HCT116 (cell line): ENCODE results near the gene KLF6. TPM values are rescaled to one million over a fixed set of nuclear protein-coding genes. Genes with fewer than 3 reads are reported as not detected.

ENCODE experiments used
- ATAC-seq: fragments of 200-7000 bp; cut with Tn5 transposase; 2 replicates; pipeline ENCODE4 v1.9.1; 2020; ENCODE audit warnings: mild to moderate bottlenecking, moderate library complexity
- BruUV-seq: library from RNA; stranded (reverse); fragments of 400-500 nt; replicated peaks from 2 replicates; lab custom pipeline; 2021; lab: Mats Ljungman, UMichigan
- CTCF ChIA-PET: fragments of 300-600 bp; sonication (Branson Sonifier 250); formaldehyde crosslinking; loops from one replicate; lab custom pipeline; 2021; ENCODE audit warnings: antibody characterized with exemption; lab: Charles Lee
- POLR2A ChIA-PET: fragments of 300-600, 350-600 bp; sonication (Branson Sonifier 250); formaldehyde crosslinking; loops from one replicate; lab custom pipeline; 2021; ENCODE audit warnings: antibody characterized with exemption; lab: Charles Lee
- RAD21 ChIA-PET, 2 experiments: fragments of 300-600 bp; sonication (Branson Sonifier 250); formaldehyde crosslinking; loops; one replicate each; lab custom pipeline; 2023; ENCODE audit warnings: low total read pairs in 2 of 2; ENCODE audit not compliant: uncharacterized antibody in 2 of 2, unreplicated experiment in 2 of 2, low non-redundant PET in 1 of 2; lab: Charles Lee
- DNase-seq: peaks from one replicate; pipeline ENCODE4 v3.0.0-alpha.2; 2010; ENCODE audit warnings: low read depth, low spot score
- H2AFZ ChIP-seq: fragments of 200-600 bp; shearing (Covaris generic), sonication (generic); 2 replicates; pipeline ENCODE4 v1.6.1; 2017; ENCODE audit warnings: low read depth, mixed run types, mixed read lengths, antibody characterized with exemption, low read length; ENCODE audit not compliant: poor library complexity, severe bottlenecking
- H3K27ac ChIP-seq: 2 replicates; pipeline ENCODE4 v1.5.1; 2012; ENCODE audit warnings: low read depth, low read length
- H3K27me3 ChIP-seq: fragments of 200-600 bp; sonication (generic); 2 replicates; pipeline ENCODE4 v1.6.1; 2016; ENCODE audit warnings: mixed run types, low read length, mixed read lengths; ENCODE audit not compliant: insufficient read depth
- H3K36me3 ChIP-seq, 2 experiments: fragments of 200-500 bp in 1 of 2; fragments of 200-600 bp in 1 of 2; sonication (Bioruptor generic) in 1 of 2; sonication (generic) in 1 of 2; 2 replicates each; pipeline versions ENCODE4 v1.5.1 to v1.6.1; 2014 to 2016; ENCODE audit warnings: low read length in 2 of 2, inconsistent platforms in 1 of 2, mixed read lengths in 1 of 2, mixed run types in 1 of 2; ENCODE audit not compliant: insufficient read depth in 2 of 2, control insufficient read depth in 1 of 2
- H3K4me1 ChIP-seq, 2 experiments: fragments of 200-600 bp in 1 of 2; sonication (generic) in 1 of 2; 2 replicates each; pipeline versions ENCODE4 v1.5.1 to v1.6.1; 2012 to 2017; ENCODE audit warnings: low read length in 2 of 2, inconsistent platforms in 1 of 2, mild to moderate bottlenecking in 1 of 2, mixed read lengths in 1 of 2, mixed run types in 1 of 2, moderate library complexity in 1 of 2; ENCODE audit not compliant: insufficient read depth in 2 of 2, control insufficient read depth in 1 of 2
- H3K4me2 ChIP-seq: fragments of 200-600 bp; sonication (generic); 2 replicates; pipeline ENCODE4 v1.6.1; 2017; ENCODE audit warnings: mixed run types, low read length, mixed read lengths
- H3K4me3 ChIP-seq, 2 experiments: fragments of 200-600 bp in 1 of 2; sonication (generic) in 1 of 2; replicated peaks in 1 of 2; 2 replicates each; pipeline ENCODE4 v1.5.1; 2011 to 2016; ENCODE audit warnings: low read length in 2 of 2, control low read depth in 1 of 2, low read depth in 1 of 2, mild to moderate bottlenecking in 1 of 2, mixed read lengths in 1 of 2, mixed run types in 1 of 2
- H3K79me2 ChIP-seq: fragments of 200-600 bp; sonication (generic); 2 replicates; pipeline ENCODE4 v1.6.1; 2017; ENCODE audit warnings: mild to moderate bottlenecking, mixed run types, low read length, moderate library complexity, mixed read lengths; ENCODE audit not compliant: insufficient read depth
- H3K9ac ChIP-seq: fragments of 200-600 bp; sonication (generic); 2 replicates; pipeline ENCODE4 v1.6.1; 2016; ENCODE audit warnings: low read length, mixed read lengths
- H3K9me2 ChIP-seq: fragments of 200-600 bp; sonication (generic), shearing (Covaris generic); 2 replicates; pipeline ENCODE4 v1.6.1; 2017; ENCODE audit warnings: mixed run types, mild to moderate bottlenecking, moderate library complexity; ENCODE audit not compliant: insufficient read depth
- H3K9me3 ChIP-seq, 2 experiments: fragments of 200-500 bp in 1 of 2; fragments of 200-600 bp in 1 of 2; sonication (Bioruptor generic) in 1 of 2; sonication (generic) in 1 of 2; 2 replicates each; pipeline ENCODE4 v1.6.1; 2014 to 2017; ENCODE audit warnings: low read length in 2 of 2, mixed read lengths in 2 of 2, inconsistent platforms in 1 of 2, low read depth in 1 of 2, mild to moderate bottlenecking in 1 of 2, mixed run types in 1 of 2, moderate library complexity in 1 of 2; ENCODE audit not compliant: control insufficient read depth in 1 of 2, insufficient read depth in 1 of 2
- H4K20me1 ChIP-seq: fragments of 200-600 bp; sonication (generic), shearing (Covaris generic); 2 replicates; pipeline ENCODE4 v1.6.1; 2017; ENCODE audit warnings: mixed run types, mild to moderate bottlenecking, moderate library complexity; ENCODE audit not compliant: insufficient read depth
- CEBPB ChIP-seq: IDR thresholded peaks from 2 replicates; pipeline ENCODE4 v1.6.1; 2012; ENCODE audit warnings: low read depth
- EGR1 ChIP-seq: IDR thresholded peaks from 2 replicates; pipeline ENCODE4 v1.6.1; 2012; ENCODE audit warnings: low read depth
- ELF1 ChIP-seq: IDR thresholded peaks from 2 replicates; pipeline ENCODE4 v1.6.1; 2012; ENCODE audit warnings: low read depth, borderline replicate concordance
- EZH2phosphoT487 ChIP-seq: fragments of 200-600 bp; IDR thresholded peaks from 2 replicates; pipeline ENCODE4 v1.6.1; 2018; ENCODE audit warnings: antibody characterized with exemption, borderline replicate concordance
- JUND ChIP-seq: IDR thresholded peaks from 2 replicates; pipeline ENCODE4 v1.6.1; 2012
- POLR2A ChIP-seq: IDR thresholded peaks from 2 replicates; pipeline ENCODE4 v1.7.0; 2011; ENCODE audit warnings: borderline replicate concordance; ENCODE audit not compliant: insufficient read depth, insufficient read length; ENCODE audit errors: extremely low read depth
- POLR2AphosphoS5 ChIP-seq: IDR thresholded peaks from 2 replicates; pipeline ENCODE4 v1.6.1; 2011; ENCODE audit warnings: mild to moderate bottlenecking, low read depth, low read length, moderate library complexity
- RAD21 ChIP-seq: IDR thresholded peaks from 2 replicates; pipeline ENCODE4 v1.6.1; 2012; ENCODE audit warnings: low read depth, mild to moderate bottlenecking
- SP1 ChIP-seq: IDR thresholded peaks from 2 replicates; pipeline ENCODE4 v1.6.1; 2012; ENCODE audit warnings: low read depth
- SRF ChIP-seq: IDR thresholded peaks from 2 replicates; pipeline ENCODE4 v1.6.1; 2012; ENCODE audit warnings: low read depth
- TCF7L2 ChIP-seq: IDR thresholded peaks from 2 replicates; pipeline ENCODE4 v1.7.0; 2011; ENCODE audit warnings: borderline replicate concordance, inconsistent platforms; ENCODE audit not compliant: insufficient read depth, insufficient read length; ENCODE audit errors: extremely low read depth
- YY1 ChIP-seq: IDR thresholded peaks from 2 replicates; pipeline ENCODE4 v1.6.1; 2011; ENCODE audit warnings: low read length, low read depth, moderate library complexity, mild to moderate bottlenecking; ENCODE audit not compliant: insufficient replicate concordance; ENCODE audit errors: extremely low read depth
- ZFX ChIP-seq: fragments of 450-650 bp; IDR thresholded peaks from 2 replicates; pipeline ENCODE4 v1.6.1; 2017
- ZNF274 ChIP-seq: fragments of 200-500 bp; sonication (Bioruptor generic); IDR thresholded peaks from 2 replicates; pipeline ENCODE4 v1.6.1; 2014; ENCODE audit warnings: mild to moderate bottlenecking, low read depth, low read length, inconsistent platforms
- intact Hi-C: fragments of 100-400 bp; cut with micrococcal nuclease; formaldehyde crosslinking; loops from 2 replicates; pipeline ENCODE4 v1.10.0; 2022
- total RNA-seq: library from RNA; stranded (reverse); gene quantifications from one replicate; pipeline ENCODE4 v1.2.1, GENCODE V29; 2021; ENCODE audit not compliant: unreplicated experiment
- TF ChIP-seq, protein P1 (sequence below): IDR thresholded peaks from 2 replicates; pipeline ENCODE4 v1.6.1; 2012
- TF ChIP-seq, protein P2 (sequence below): IDR thresholded peaks from 2 replicates; pipeline ENCODE4 v1.6.1; 2011; ENCODE audit warnings: mild to moderate bottlenecking, low read length, moderate library complexity; ENCODE audit not compliant: insufficient replicate concordance; ENCODE audit errors: extremely low read depth
- TF ChIP-seq, protein P3 (sequence below), 3 experiments: fragments of 200-600 bp in 1 of 3; sonication (generic) in 1 of 3; IDR thresholded peaks in 2 of 3; conservative IDR thresholded peaks in 1 of 3; 2 replicates each; pipeline ENCODE4 v1.5.1; 2012 to 2017; ENCODE audit warnings: low read depth in 2 of 3, low read length in 2 of 3, antibody characterized with exemption in 1 of 3, borderline replicate concordance in 1 of 3, control low read depth in 1 of 3, mild to moderate bottlenecking in 1 of 3, mixed read lengths in 1 of 3, mixed run types in 1 of 3, moderate library complexity in 1 of 3; ENCODE audit not compliant: insufficient read depth in 1 of 3
- TF ChIP-seq, protein P4 (sequence below): IDR thresholded peaks from 2 replicates; pipeline ENCODE4 v1.6.1; 2012

The KLF6 gene
- total RNA-seq, 1 experiment from 2014 or later: 82.2 TPM

DNA sequence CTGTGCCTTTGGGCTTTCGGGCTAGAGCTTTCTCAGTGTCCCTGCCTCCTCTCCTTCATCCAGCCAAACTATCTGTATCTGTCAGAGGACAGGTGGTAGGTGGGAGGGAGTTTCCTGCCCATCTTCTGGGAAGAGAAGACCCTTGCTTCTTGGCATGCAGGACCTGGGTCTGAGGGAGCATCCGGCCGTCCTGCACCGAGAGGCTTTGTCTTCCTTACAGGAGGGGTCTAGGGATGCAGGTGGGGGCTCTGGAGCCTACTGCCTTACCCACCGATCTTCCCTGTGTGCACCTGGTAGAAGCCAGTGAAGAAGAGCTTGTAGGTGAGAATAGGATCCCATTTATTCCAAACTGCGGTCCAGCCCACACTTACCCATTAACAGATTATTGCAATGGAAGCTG, 5.8 kb upstream of the KLF6 start (continued):
- TF ChIP-seq, protein P1, sequence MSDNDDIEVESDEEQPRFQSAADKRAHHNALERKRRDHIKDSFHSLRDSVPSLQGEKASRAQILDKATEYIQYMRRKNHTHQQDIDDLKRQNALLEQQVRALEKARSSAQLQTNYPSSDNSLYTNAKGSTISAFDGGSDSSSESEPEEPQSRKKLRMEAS: no peak
- no peak for TF ChIP-seq POLR2A
- TF ChIP-seq, protein P2, sequence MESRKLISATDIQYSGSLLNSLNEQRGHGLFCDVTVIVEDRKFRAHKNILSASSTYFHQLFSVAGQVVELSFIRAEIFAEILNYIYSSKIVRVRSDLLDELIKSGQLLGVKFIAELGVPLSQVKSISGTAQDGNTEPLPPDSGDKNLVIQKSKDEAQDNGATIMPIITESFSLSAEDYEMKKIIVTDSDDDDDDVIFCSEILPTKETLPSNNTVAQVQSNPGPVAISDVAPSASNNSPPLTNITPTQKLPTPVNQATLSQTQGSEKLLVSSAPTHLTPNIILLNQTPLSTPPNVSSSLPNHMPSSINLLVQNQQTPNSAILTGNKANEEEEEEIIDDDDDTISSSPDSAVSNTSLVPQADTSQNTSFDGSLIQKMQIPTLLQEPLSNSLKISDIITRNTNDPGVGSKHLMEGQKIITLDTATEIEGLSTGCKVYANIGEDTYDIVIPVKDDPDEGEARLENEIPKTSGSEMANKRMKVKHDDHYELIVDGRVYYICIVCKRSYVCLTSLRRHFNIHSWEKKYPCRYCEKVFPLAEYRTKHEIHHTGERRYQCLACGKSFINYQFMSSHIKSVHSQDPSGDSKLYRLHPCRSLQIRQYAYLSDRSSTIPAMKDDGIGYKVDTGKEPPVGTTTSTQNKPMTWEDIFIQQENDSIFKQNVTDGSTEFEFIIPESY: no peak
- no peak for TF ChIP-seq ELF1

DNA sequence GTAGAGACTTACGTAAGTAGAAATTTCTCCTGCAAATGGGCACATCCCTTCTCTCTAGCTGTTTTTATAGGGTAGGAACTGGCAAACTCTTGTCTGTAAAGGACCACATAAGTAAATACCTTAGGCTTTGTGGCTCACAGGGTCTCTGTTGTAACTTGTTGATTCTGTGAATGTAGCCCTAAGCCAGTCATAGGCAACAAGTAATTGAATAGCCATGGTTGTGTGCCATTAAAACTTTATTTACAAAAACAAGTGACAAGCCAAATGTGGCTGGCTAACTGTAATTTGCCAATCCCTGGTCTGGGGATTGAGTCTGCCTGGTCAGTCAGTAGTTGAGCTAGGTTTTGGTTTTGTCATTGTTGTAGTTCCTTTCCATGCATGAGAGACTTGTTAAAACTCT, 5.3 kb upstream of the KLF6 start:
- no peaks in the 10 kb centered on the region for H3K9me2 ChIP-seq
- intact Hi-C loops: no loop called here
- H2AFZ ChIP-seq: no peak overlapping the region
- H4K20me1 ChIP-seq: no peaks in the 10 kb centered on the region
- no peak for DNase-seq
- TF ChIP-seq EGR1: no peak
- TF ChIP-seq, protein P3, sequence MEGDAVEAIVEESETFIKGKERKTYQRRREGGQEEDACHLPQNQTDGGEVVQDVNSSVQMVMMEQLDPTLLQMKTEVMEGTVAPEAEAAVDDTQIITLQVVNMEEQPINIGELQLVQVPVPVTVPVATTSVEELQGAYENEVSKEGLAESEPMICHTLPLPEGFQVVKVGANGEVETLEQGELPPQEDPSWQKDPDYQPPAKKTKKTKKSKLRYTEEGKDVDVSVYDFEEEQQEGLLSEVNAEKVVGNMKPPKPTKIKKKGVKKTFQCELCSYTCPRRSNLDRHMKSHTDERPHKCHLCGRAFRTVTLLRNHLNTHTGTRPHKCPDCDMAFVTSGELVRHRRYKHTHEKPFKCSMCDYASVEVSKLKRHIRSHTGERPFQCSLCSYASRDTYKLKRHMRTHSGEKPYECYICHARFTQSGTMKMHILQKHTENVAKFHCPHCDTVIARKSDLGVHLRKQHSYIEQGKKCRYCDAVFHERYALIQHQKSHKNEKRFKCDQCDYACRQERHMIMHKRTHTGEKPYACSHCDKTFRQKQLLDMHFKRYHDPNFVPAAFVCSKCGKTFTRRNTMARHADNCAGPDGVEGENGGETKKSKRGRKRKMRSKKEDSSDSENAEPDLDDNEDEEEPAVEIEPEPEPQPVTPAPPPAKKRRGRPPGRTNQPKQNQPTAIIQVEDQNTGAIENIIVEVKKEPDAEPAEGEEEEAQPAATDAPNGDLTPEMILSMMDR (IDR thresholded peaks at IDR 0.05 in 2 of 3, conservative IDR thresholded peaks at IDR 0.05 in 1 of 3; ENCODE audit: borderline replicate concordance in 1 of 3, insufficient read depth in 1 of 3, low read depth in 2 of 3, low read length in 2 of 3): no peak
- no peak for TF ChIP-seq POLR2A
- no peak for TF ChIP-seq SP1
- no peak for TF ChIP-seq RAD21
- no peak for TF ChIP-seq EZH2phosphoT487
- TF ChIP-seq, protein P4, sequence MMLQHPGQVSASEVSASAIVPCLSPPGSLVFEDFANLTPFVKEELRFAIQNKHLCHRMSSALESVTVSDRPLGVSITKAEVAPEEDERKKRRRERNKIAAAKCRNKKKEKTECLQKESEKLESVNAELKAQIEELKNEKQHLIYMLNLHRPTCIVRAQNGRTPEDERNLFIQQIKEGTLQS: no peak
- TF ChIP-seq POLR2AphosphoS5: no peak
- TF ChIP-seq SRF: no peak
- no peak for TF ChIP-seq JUND
- TF ChIP-seq TCF7L2: no peak
- no peak for TF ChIP-seq ELF1
- no peak for TF ChIP-seq ZNF274
- TF ChIP-seq CEBPB: no peak
- TF ChIP-seq YY1: no peak
- TF ChIP-seq ZFX: no peak
- no peaks in the 10 kb centered on the region for H3K79me2 ChIP-seq
- no peak overlapping the region for H3K27ac ChIP-seq
- no peak for ATAC-seq
- no peaks in the 10 kb centered on the region for H3K9me3 ChIP-seq
- CTCF ChIA-PET: no interaction called here
- no peak overlapping the region for H3K4me3 ChIP-seq
- no peak overlapping the region for H3K4me2 ChIP-seq
- no peaks in the 10 kb centered on the region for H3K27me3 ChIP-seq
- H3K9ac ChIP-seq: no peak overlapping the region
- peaks cover 14 to 32% of the 10 kb centered on the region in 2 experiments for H3K4me1 ChIP-seq
- no peaks in the 10 kb centered on the region for H3K36me3 ChIP-seq
- BruUV-seq: no TSS peak
- POLR2A ChIA-PET: no interaction called here
- RAD21 ChIA-PET: no interaction called here
